K562 (cell line): Measurements from ENCODE around the gene IDUA. TPM values are rescaled to one million over a fixed set of nuclear protein-coding genes. Genes with fewer than 3 reads are reported as not detected.

Source experiments
- ASH1L ChIP-seq: fragments of 450-650 bp; IDR thresholded peaks from 2 replicates; pipeline ENCODE4 v1.6.1; 2018; ENCODE audit warnings: borderline replicate concordance, mild to moderate bottlenecking, low read depth; ENCODE audit not compliant: partially characterized antibody
- ATF7 ChIP-seq: fragments of 450-650 bp; IDR thresholded peaks from 2 replicates; pipeline ENCODE4 v1.7.1; 2014; ENCODE audit warnings: mild to moderate bottlenecking, moderate library complexity
- HLTF ChIP-seq: fragments of 450-650 bp; IDR thresholded peaks from 2 replicates; pipeline ENCODE4 v1.6.1; 2016
- KDM2B ChIP-seq: fragments of 250-450 bp; sonication (Bioruptor Pico); IDR thresholded peaks from 2 replicates; pipeline ENCODE4 v1.8.0; 2021; ENCODE audit warnings: mild to moderate bottlenecking, moderate library complexity
- MECOM ChIP-seq: fragments of 250-450 bp; sonication (Bioruptor Pico); IDR thresholded peaks from 2 replicates; pipeline ENCODE4 v1.8.0; 2022; ENCODE audit warnings: inconsistent platforms
- NFYB ChIP-seq: IDR thresholded peaks from 2 replicates; pipeline ENCODE4 v1.6.1; 2011; ENCODE audit warnings: mild to moderate bottlenecking, moderate library complexity; ENCODE audit not compliant: insufficient read length; ENCODE audit errors: extremely low read depth
- RBBP5 ChIP-seq: fragments of 200-600 bp; sonication (generic); IDR thresholded peaks from 2 replicates; pipeline ENCODE4 v1.6.1; 2012; ENCODE audit warnings: borderline replicate concordance, mild to moderate bottlenecking, low read length, control low read depth, inconsistent platforms; ENCODE audit not compliant: insufficient read depth, poor library complexity, severe bottlenecking
- SIX5 ChIP-seq, 2 experiments: IDR thresholded peaks; 2 replicates each; pipeline ENCODE4 v1.6.1; 2011; ENCODE audit warnings: low read length in 2 of 2, borderline replicate concordance in 1 of 2, low read depth in 1 of 2, mild to moderate bottlenecking in 1 of 2, moderate library complexity in 1 of 2; ENCODE audit not compliant: insufficient read depth in 1 of 2
- SUPT5H ChIP-seq: fragments of 450-650 bp; IDR thresholded peaks from 2 replicates; pipeline ENCODE4 v1.6.1; 2016
- ZBTB7A ChIP-seq: IDR thresholded peaks from 2 replicates; pipeline ENCODE4 v1.6.1; 2011; ENCODE audit warnings: low read depth, mild to moderate bottlenecking, low read length, moderate library complexity, borderline replicate concordance; ENCODE audit not compliant: control insufficient read depth
- ZNF12 ChIP-seq: sonication (generic); formaldehyde crosslinking; IDR thresholded peaks from 2 replicates; pipeline ENCODE4 v1.4.0; 2020; ENCODE audit warnings: mild to moderate bottlenecking, missing genetic modification reagents
- ZNF146 ChIP-seq: IDR thresholded peaks from one replicate; pipeline ENCODE4 v1.6.1; 2018; ENCODE audit warnings: missing compliant biosample characterization; ENCODE audit not compliant: unreplicated experiment
- ZNF444 ChIP-seq: fragments of 250-450 bp; sonication (Bioruptor Pico); IDR thresholded peaks from 2 replicates; pipeline ENCODE4 v1.4.0; 2020; ENCODE audit warnings: mild to moderate bottlenecking, moderate library complexity
- ZNF830 ChIP-seq: fragments of 250-450 bp; sonication (Bioruptor Pico); IDR thresholded peaks from 2 replicates; pipeline ENCODE4 v1.5.0; 2021; ENCODE audit warnings: mild to moderate bottlenecking
- polyA plus RNA-seq, 8 experiments: library from polyadenylated mRNA; depleted of rRNA in 4 of 8; stranded (reverse) in 5 of 8; unstranded in 3 of 8; fragments of >200 nt; fragmentation: Nextera tagmentation in 2 of 8; fragmentation: Illumina TruSeq in 1 of 8; extraction: Ambion mirVana in 2 of 8; extraction: Trizol in 1 of 8; gene quantifications; 2 replicates each; pipeline versions ENCODE4 v1.2.1 to v1.2.3, GENCODE V29; 2011 to 2014; ENCODE audit warnings: inconsistent platforms in 1 of 8, missing spikeins in 1 of 8
- total RNA-seq, 7 experiments: library from RNA; depleted of rRNA in 6 of 7; stranded (reverse); fragments of >200 nt in 6 of 7; fragmentation: Illumina TruSeq in 2 of 7; extraction: Trizol in 2 of 7; gene quantifications; 2 replicates each; pipeline versions ENCODE4 v1.2.1 to v1.2.3, GENCODE V29; 2011 to 2021; ENCODE audit warnings: low replicate concordance in 1 of 7
- TF ChIP-seq, protein P1 (sequence below): fragments of 250-450 bp; sonication (Bioruptor Pico); IDR thresholded peaks from 2 replicates; pipeline ENCODE4 v1.9.0; 2021; ENCODE audit warnings: mild to moderate bottlenecking, inconsistent platforms
- TF ChIP-seq, protein P2 (sequence below): sonication (generic); formaldehyde crosslinking; IDR thresholded peaks from 2 replicates; pipeline ENCODE4 v1.8.0; 2022; ENCODE audit warnings: mild to moderate bottlenecking, low read depth, missing genetic modification reagents
- TF ChIP-seq, protein P3 (sequence below): sonication (generic); formaldehyde crosslinking; IDR thresholded peaks from 2 replicates; pipeline ENCODE4 v1.8.1; 2023; ENCODE audit warnings: mild to moderate bottlenecking, missing genetic modification reagents, moderate library complexity
- TF ChIP-seq, protein P4 (sequence below): fragments of 250-450 bp; sonication (Bioruptor Pico); IDR thresholded peaks from 2 replicates; pipeline ENCODE4 v1.8.0; 2021; ENCODE audit warnings: moderate library complexity, mild to moderate bottlenecking, inconsistent platforms
- TF ChIP-seq, protein P5 (sequence below): fragments of 250-450 bp; sonication (Bioruptor Pico); IDR thresholded peaks from 2 replicates; pipeline ENCODE4 v1.5.0; 2021
- TF ChIP-seq, protein P6 (sequence below): fragments of 450-650 bp; formaldehyde crosslinking; IDR thresholded peaks from 2 replicates; pipeline ENCODE4 v1.4.0; 2020; ENCODE audit warnings: mild to moderate bottlenecking, mixed read lengths

Gene IDUA
- total and polyA plus RNA-seq, 9 of the 15 experiments (the other 6 are each of a cell fraction or from before 2014, with no cell fraction given) = 0.04 to 16.1 (median 1.2) TPM

DNA sequence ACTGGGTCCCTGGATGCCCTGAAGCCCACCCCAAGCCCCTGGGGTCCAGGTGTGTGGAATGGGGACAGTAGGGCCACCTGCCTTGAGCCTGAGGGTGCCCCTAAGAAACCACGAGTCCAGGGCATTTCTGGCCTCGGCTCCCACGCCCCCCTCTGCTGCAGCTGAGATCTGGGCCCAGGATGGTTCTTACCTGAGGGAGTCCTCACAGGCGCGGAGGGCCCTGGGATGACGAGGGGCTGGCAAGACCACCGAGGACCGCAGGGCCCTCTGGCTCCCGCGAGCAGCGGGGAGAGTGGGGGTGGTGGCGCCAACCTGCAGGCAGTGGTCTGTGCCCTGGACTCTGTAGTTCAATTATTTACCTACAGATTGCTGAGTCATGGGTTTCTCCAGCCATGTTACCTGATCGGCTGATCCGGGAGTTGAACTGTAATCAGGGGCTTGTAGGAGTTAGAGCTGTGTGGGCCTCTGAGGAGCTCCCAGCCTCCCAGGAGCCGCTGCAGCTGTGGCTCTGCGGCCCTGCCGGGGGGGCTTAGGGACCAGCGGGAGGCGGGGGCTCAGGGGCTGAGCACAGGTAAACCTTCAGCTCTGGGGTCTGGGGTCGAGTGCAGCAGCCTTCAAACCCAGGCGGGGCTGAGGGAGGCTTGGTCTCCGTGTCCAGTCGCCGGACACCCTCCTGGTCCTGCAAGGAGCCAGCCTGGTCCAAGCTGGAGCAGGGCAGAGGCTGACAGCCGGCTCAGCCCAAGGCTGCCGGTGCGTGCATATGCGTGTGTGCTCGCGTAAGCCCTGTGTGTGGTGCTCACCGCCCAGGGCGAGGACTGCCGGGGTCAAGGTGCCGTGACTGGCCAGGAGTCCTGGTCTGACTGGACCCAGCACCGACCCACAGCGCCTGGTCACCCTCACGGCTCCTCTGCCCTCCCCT is 6.5 kb downstream of the IDUA start, which contains the start of gene SLC26A1 (continued):
- TF ChIP-seq, protein P1, sequence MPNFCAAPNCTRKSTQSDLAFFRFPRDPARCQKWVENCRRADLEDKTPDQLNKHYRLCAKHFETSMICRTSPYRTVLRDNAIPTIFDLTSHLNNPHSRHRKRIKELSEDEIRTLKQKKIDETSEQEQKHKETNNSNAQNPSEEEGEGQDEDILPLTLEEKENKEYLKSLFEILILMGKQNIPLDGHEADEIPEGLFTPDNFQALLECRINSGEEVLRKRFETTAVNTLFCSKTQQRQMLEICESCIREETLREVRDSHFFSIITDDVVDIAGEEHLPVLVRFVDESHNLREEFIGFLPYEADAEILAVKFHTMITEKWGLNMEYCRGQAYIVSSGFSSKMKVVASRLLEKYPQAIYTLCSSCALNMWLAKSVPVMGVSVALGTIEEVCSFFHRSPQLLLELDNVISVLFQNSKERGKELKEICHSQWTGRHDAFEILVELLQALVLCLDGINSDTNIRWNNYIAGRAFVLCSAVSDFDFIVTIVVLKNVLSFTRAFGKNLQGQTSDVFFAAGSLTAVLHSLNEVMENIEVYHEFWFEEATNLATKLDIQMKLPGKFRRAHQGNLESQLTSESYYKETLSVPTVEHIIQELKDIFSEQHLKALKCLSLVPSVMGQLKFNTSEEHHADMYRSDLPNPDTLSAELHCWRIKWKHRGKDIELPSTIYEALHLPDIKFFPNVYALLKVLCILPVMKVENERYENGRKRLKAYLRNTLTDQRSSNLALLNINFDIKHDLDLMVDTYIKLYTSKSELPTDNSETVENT (CRISPR knock-in tag) = no peak; the same call in 1 of the 2 replicates
- TF ChIP-seq KDM2B (CRISPR knock-in tag) (no peak), ATF7 (no peak), ZNF146 (CRISPR knock-in tag) (no peak), HLTF (no peak), NFYB (no peak), ASH1L (no peak), ZNF444 (no peak), ZBTB7A (peak; percentile 68; the same call in 1 of the 2 replicates), SIX5 (IDR thresholded peaks at IDR 0.05; ENCODE audit: borderline replicate concordance in 1 of 2, insufficient read depth in 1 of 2, low read depth in 1 of 2, low read length in 2 of 2) (no peak), SUPT5H (no peak; the same call in 1 of the 2 replicates), MECOM (CRISPR knock-in tag) (0 out of 2 replicates have a peak, but pooled peaks have one; percentile 6), ZNF830 (CRISPR knock-in tag) (no peak), ZNF12 (no peak), RBBP5 (peak; percentile 28)
- TF ChIP-seq, protein P2, sequence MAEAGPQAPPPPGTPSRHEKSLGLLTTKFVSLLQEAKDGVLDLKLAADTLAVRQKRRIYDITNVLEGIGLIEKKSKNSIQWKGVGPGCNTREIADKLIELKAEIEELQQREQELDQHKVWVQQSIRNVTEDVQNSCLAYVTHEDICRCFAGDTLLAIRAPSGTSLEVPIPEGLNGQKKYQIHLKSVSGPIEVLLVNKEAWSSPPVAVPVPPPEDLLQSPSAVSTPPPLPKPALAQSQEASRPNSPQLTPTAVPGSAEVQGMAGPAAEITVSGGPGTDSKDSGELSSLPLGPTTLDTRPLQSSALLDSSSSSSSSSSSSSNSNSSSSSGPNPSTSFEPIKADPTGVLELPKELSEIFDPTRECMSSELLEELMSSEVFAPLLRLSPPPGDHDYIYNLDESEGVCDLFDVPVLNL (CRISPR knock-in tag) = no peak
- TF ChIP-seq, protein P3, sequence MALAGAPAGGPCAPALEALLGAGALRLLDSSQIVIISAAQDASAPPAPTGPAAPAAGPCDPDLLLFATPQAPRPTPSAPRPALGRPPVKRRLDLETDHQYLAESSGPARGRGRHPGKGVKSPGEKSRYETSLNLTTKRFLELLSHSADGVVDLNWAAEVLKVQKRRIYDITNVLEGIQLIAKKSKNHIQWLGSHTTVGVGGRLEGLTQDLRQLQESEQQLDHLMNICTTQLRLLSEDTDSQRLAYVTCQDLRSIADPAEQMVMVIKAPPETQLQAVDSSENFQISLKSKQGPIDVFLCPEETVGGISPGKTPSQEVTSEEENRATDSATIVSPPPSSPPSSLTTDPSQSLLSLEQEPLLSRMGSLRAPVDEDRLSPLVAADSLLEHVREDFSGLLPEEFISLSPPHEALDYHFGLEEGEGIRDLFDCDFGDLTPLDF (CRISPR knock-in tag) = 0 out of 2 replicates have a peak, but pooled peaks have one; percentile 0
- TF ChIP-seq, protein P4, sequence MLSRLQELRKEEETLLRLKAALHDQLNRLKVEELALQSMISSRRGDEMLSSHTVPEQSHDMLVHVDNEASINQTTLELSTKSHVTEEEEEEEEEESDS (CRISPR knock-in tag) = no peak
- TF ChIP-seq, protein P5, sequence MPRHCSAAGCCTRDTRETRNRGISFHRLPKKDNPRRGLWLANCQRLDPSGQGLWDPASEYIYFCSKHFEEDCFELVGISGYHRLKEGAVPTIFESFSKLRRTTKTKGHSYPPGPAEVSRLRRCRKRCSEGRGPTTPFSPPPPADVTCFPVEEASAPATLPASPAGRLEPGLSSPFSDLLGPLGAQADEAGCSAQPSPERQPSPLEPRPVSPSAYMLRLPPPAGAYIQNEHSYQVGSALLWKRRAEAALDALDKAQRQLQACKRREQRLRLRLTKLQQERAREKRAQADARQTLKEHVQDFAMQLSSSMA (CRISPR knock-in tag) = no peak
- TF ChIP-seq, protein P6, sequence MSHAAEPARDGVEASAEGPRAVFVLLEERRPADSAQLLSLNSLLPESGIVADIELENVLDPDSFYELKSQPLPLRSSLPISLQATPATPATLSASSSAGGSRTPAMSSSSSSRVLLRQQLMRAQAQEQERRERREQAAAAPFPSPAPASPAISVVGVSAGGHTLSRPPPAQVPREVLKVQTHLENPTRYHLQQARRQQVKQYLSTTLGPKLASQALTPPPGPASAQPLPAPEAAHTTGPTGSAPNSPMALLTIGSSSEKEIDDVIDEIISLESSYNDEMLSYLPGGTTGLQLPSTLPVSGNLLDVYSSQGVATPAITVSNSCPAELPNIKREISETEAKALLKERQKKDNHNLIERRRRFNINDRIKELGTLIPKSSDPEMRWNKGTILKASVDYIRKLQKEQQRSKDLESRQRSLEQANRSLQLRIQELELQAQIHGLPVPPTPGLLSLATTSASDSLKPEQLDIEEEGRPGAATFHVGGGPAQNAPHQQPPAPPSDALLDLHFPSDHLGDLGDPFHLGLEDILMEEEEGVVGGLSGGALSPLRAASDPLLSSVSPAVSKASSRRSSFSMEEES (CRISPR knock-in tag) = no peak
